Esophagus mucosa (tissue), 1 donor: ENCODE results near the gene TMEM248. TPM values are rescaled to one million over a fixed set of nuclear protein-coding genes. Genes with fewer than 3 reads are reported as not detected.
A peak's percentile ranks its signal among the peaks of the same experiment; 100 is the strongest.
"Not testable (repeated sequence)": the region's sequence is repeated elsewhere in the genome, so short reads cannot be mapped to it uniquely, and the experiment has no call there.

Experiments used
- ATAC-seq: fragments of 200-7000 bp; cut with Tn5 transposase; one replicate; pipeline ENCODE4 v1.9.1; 2020
- total RNA-seq: library from RNA; stranded (reverse); gene quantifications from one replicate; pipeline ENCODE4 v1.2.4, GENCODE V29; 2023
- donor health status: DM: yes; HTN: yes; CAD: no.

TMEM248 gene, protein sequence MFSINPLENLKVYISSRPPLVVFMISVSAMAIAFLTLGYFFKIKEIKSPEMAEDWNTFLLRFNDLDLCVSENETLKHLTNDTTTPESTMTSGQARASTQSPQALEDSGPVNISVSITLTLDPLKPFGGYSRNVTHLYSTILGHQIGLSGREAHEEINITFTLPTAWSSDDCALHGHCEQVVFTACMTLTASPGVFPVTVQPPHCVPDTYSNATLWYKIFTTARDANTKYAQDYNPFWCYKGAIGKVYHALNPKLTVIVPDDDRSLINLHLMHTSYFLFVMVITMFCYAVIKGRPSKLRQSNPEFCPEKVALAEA
- 48.8 TPM for total RNA-seq

- peak; percentile 96 for ATAC-seq
Observed at GRCh38 chr7:66920769-66921395, at the start of gene TMEM248. Gene TMEM248, plus strand, starts transcription at chr7:66921225. Its CDS starts 20,641 bp downstream, at chr7:66941866.

DNA sequence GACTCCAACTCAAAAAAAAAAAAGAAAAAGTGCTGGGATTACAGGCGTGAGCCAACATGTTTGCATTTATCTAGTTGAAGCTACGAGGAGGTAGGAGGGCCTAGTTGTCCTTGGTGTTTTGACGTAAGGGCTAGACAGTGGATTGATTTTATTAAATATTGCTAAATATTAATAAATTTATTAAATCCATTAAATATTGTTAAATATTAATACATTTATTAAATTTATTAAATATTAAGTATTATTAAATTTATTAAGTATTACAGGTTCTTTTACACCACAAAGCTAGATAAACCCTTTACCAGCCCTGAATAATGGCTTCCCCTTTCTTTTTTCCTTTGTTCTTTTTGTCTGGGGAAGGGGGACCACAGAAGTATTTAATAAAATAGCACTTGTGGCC, 47.5 kb upstream of the TMEM248 start:
- ATAC-seq: no peak

GRCh38 chr7:66877577-66878300, 43.3 kb upstream of the TMEM248 start:
- ATAC-seq: no peak

DNA sequence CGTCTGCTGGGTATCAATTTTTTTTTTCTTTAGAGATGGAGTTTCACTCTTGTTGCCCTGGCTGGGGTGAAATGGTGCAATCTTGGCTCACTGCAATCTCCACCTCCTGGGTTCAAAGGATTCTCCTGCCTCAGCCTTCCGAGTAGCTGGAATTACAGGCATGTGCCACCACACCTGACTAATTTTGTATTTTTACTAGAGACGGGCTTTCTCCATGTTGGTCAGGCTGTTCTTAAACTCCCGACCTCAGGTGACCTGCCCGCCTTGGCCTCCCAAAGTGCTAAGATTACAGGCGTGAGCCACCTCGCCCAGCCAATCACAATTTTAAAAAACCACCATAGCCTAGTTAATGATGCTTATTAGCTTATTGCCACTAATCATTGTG, 42.7 kb upstream of the TMEM248 start:
- not testable (repeated sequence) for ATAC-seq

- no peak for ATAC-seq
Observed at GRCh38 chr7:66880053-66880452, 41.0 kb upstream of the TMEM248 start.

DNA sequence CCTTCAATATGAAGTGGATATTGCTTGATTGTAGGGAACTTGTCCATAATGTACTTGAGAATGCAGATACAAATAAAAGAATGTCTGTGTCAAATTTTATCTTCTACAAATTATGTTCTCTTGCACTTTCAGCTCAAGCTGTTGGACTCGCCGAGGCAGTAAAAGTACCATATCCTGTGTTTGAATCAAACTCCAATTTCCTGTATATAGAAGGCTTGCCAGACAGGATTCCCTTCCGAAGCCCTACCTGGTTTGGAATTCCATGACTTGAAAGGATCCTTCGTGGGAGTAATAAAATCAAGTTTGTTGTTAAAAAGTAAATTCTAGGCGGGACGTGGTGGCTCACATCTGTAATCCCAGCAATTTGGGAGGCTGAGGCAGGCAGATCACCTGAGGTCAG, 40.4 kb upstream of the TMEM248 start:
- not testable (repeated sequence) for ATAC-seq

DNA sequence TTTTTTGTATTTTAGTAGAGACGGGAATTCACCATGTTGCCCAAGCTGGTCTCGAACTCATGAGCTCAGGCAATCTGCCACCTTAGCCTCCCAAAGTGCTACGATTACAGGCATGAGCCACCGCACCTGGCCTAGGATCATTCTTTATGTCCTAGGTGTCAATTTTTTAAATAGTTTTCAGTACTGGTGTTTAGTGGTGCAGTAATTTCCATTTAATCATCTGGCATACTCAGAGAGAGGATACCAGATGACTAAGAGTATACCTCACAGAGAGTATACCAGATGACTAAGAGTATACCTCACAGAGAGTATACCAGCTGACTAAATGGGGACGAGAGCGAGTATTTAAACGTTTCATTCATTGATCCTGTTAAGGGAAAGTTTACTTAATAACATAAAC, 37.3 kb upstream of the TMEM248 start:
- ATAC-seq: peak; percentile 83

DNA sequence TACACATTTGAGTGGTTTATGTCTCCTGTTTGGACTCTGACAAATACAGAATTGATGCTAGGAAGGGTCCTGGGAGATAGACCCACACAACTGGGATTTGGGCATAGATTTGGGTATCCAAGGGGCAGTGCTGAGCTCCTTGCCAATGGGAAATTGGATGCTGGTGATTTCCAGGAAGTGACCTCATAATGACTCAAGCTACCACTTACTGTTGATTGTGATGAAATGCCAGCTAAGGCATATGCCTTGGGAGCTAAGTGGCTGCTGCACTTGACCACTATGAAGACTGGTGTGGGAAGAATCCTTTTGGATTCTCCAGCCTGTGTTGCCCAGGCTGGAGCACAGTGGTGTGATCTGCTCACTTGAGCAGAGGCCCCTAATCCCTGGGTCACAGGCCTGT, 36.5 kb upstream of the TMEM248 start:
- ATAC-seq: not testable (repeated sequence)

GRCh38 chr7:66886152-66886551, 34.9 kb upstream of the TMEM248 start:
- no peak for ATAC-seq

DNA sequence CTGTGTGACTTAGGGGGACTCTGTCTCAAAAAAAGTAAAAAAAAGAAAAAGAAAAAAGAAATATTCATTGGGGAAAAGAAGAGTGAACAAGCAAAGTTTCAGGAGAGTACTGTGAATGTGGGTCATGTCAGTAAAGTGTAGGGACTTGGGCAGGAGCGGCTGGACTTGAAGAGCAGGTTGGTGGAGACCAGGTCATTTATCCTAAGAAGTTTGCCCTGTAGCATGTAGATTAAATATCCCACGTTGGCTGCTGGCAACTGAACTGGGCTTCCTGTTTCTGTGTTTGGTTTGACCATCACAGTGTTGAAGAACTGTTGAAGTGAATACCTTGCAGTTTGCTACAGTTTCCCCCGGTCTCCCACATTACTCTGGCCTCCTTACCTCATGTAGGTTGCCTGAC, 32.8 kb upstream of the TMEM248 start:
- peak; percentile 88 for ATAC-seq

GRCh38 chr7:66894463-66895080, 26.5 kb upstream of the TMEM248 start:
- no peak for ATAC-seq

GRCh38 chr7:66896441-66896840, 24.6 kb upstream of the TMEM248 start:
- no peak for ATAC-seq

GRCh38 chr7:66899552-66900280, 21.3 kb upstream of the TMEM248 start:
- ATAC-seq: no peak

DNA sequence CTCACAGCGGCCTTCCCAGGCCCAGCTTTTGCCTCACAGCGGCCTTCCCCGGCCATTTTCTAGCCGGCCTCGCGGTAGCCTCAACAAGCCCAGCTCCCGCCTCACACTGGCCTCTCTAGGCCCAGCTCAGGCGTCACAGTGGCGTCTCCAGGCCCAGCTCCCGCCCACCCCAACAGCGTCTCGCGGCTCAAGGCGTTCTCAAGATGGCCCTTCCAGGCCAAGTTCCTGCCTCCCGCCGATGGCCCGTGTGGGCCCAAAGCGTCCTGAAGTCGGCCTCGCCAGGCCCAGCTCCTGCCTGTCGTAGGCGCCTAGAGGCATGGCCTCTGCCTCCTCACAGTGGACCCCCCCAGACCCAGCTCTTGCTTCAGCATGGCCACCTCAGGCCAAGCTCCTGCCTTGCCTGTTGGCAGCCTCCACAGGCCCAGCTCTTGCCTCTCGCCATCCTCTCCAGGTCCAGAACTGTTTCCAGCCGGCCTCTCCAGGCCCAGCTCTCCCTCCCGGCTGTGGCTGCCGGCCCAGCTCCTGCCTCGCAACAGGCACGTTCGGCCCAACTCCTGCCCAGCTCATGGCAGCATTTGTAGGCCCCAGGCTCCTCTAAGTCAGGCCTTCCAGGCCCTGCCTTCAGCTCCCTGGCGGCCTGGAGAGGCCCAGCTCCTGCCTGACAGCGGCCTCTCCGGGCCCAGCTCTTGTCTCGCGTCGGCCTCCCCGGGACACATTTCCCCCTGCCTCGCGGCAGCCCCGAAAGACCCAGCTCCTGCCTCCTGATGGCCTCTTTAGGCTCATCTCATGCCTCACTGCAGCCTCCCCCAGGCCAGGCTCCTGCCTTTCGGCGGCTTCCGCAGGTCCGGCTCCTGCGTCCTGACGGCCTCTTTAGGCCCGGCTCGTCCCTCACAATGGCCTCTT, 18.8 kb upstream of the TMEM248 start:
- no peak for ATAC-seq

DNA sequence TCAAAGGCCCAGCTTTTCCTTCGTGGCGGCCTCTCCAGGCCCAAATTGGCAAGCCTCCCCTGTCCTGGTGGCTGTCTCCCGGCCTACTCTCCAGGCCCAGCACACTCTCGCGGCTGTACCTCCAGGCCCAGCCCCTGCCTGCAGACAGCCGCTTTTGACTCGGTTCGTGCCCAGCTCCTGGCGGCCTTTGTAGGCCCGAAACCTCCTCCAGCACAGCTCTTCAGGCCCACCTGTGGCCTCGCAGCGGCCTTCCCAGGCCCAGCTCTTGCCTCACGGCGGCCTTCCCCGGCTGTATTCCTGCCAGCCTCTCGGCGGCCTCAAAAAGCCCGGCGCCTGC, 18.2 kb upstream of the TMEM248 start:
- ATAC-seq: no peak

DNA sequence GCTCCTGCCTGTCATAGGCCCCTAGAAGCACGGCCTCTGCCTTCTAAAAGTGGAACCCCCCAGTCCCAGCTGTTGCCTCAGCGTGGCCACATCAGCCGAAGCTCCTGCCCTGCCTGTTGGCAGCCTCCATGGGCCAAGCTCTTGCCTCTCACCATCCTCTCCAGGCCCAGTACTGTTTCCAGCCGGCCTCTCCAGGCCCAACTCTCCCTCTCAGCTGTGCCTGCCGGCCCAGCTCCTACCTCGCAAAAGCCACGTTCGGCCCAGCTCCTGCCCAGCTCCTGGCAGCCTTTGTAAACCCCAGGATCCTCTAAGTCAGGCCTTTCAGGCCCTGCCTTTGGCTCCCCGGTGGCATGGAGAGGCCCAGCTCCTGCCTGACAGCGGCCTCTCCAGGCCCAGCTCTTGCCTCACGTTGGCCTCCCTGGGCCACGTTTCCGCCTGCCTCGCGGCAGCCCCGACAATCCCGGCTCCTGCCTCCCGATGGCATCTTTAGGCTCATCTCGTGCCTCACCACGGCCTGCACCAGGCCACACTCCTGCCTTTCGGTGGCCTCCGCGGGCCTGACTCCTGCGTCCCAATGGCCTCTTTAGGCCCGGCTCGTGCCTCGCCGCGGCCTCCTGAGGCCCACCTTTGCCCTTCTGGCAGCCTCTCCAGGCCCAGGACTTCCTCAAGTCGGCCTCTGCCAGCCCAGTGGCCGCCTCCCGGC, 17.5 kb upstream of the TMEM248 start:
- no peak for ATAC-seq

DNA sequence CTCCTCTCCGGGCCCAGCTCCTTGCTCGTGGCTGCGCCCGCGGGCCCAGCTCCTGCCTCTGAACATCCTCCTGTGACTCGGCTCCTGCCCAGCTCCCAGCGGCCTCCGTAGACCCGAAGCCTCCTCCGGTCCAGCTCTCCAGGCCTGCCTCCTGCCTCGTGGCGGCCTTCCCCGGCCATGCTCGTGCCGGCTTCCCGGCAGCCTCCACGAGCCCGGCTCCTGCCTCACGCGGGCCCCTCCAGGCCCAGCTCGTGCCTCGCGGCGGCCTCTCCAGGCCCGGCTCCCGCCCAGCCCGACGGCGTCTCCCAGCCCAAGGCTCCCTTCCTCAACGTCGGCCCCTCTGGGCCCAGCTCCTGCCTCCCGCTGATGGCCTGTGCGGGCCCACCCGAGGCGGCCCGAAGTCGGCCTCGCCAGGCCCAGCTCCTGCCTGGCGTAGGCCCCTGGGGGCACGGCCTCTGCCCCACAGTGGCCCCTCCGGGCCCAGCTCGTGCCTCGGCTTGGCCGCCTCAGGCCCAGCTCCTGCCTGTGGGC, 16.9 kb upstream of the TMEM248 start:
- ATAC-seq: no peak

DNA sequence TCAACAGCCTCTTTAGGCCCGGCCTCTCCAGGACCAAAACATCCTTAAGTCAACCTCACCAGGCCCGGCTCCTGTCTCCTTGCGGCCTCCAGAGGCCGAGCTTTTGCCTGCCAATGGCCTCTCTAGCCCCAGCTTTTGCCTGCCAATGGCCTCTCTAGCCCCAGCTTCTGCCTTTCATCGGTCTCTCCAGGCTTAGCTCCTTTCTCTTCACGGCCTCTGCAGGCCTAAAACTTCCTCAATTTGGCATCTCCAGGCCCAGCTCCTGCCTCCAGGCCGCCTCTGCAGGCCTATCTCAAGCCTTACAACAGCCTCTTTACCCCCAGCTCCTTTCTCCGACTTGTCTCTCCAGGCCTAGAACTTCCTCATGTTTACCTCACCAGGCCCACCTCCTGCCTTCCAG, 15.7 kb upstream of the TMEM248 start:
- no peak for ATAC-seq

GRCh38 chr7:66905689-66906088, 15.3 kb upstream of the TMEM248 start:
- no peak for ATAC-seq

DNA sequence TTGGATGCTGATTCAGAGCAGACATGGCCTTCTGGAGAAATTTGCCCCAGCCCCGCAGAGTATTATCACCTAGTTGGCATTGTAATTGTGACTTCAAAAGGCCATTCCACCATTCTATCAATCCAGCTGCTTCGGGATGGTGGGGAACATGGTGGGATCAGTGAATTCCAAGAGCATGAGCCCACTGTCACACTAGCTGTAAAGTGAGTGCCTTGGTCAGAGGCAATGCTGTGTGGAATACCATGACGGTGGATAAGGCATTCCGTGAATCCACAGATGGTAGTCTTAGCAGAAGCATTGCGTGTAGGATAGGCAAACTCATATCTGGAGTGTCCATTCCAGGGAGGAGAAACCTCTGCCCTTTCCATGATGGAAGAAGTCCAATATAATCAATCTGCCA, 13.3 kb upstream of the TMEM248 start:
- ATAC-seq: no peak

GRCh38 chr7:66908598-66908997, 12.4 kb upstream of the TMEM248 start:
- ATAC-seq: not testable (repeated sequence)
